Uterus (tissue), 2 donors: ENCODE data around the gene TUBGCP5.

Source experiments
- CTCF ChIP-seq, 4 experiments: fragments of 200-600 bp in 2 of 4; fragments of 450-650 bp in 2 of 4; sonication (generic) in 2 of 4; IDR thresholded peaks; one replicate each; pipeline ENCODE4 v1.5.1; 2016 to 2019; ENCODE audit warnings: antibody characterized with exemption in 4 of 4, mild to moderate bottlenecking in 2 of 4, moderate library complexity in 1 of 4
- POLR2A ChIP-seq, 2 donors: fragments of 450-650 bp; IDR thresholded peaks; one replicate each; pipeline ENCODE4 v1.6.1; 2016; ENCODE audit warnings: antibody characterized with exemption in 2 of 2, mild to moderate bottlenecking in 1 of 2, moderate library complexity in 1 of 2

- TF ChIP-seq CTCF (IDR thresholded peaks at IDR 0.05) (no peak), POLR2A (IDR thresholded peaks at IDR 0.05) (no peak)
Measured at GRCh38 chr15:22951031-22951380, 88.4 kb downstream of the TUBGCP5 start.
